Suppressor macrophage treated with lipopolysaccharide for 1 hour (primary cell): ENCODE results near the gene KIFBP.
"Not testable (repeated sequence)": the region's sequence is repeated elsewhere in the genome, so short reads cannot be mapped to it uniquely, and the experiment has no call there.

ENCODE experiments used
- DNase-seq, 3 donors: peaks; one replicate each; pipeline ENCODE4 v3.0.0-alpha.2; 2020 to 2022

Gene KIFBP, protein sequence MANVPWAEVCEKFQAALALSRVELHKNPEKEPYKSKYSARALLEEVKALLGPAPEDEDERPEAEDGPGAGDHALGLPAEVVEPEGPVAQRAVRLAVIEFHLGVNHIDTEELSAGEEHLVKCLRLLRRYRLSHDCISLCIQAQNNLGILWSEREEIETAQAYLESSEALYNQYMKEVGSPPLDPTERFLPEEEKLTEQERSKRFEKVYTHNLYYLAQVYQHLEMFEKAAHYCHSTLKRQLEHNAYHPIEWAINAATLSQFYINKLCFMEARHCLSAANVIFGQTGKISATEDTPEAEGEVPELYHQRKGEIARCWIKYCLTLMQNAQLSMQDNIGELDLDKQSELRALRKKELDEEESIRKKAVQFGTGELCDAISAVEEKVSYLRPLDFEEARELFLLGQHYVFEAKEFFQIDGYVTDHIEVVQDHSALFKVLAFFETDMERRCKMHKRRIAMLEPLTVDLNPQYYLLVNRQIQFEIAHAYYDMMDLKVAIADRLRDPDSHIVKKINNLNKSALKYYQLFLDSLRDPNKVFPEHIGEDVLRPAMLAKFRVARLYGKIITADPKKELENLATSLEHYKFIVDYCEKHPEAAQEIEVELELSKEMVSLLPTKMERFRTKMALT

DNA sequence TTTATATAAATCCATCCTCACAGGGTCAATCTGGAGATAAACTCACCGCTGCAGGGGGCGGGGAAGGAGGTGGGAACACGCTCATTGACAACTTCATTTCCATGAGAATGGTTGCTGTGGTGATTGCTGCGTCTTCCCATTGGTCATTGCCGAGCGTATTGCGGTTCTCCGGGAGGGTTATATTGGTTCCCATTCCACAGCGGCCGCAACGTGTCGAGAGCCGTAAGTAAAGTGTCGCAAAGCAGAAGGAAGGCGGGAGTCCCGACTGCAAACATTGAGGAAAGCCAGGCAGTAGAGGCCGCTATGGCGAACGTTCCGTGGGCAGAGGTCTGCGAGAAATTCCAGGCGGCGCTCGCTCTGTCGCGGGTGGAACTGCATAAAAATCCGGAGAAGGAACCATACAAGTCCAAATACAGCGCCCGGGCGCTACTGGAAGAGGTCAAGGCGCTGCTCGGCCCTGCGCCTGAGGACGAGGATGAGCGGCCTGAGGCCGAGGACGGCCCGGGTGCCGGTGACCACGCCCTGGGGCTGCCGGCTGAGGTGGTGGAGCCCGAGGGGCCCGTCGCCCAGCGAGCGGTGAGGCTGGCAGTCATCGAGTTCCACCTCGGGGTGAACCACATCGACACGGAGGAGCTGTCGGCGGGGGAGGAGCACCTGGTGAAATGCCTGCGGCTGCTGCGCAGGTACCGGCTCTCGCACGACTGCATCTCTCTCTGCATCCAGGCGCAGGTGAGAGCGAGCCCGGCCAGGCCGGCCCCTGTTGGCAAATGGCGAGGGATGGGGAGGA, at the start of gene KIFBP:
Gene KIFBP, plus strand, starts transcription at position 274 of the 787 bp plus-strand sequence. Its CDS starts 30 bp downstream, at position 304.
- peak; percentile 95 to 97 (median 97) for DNase-seq

- DNase-seq, result no peak
Observed at GRCh38 chr10:68938884-68939283, 49.7 kb upstream of the KIFBP start.

DNA sequence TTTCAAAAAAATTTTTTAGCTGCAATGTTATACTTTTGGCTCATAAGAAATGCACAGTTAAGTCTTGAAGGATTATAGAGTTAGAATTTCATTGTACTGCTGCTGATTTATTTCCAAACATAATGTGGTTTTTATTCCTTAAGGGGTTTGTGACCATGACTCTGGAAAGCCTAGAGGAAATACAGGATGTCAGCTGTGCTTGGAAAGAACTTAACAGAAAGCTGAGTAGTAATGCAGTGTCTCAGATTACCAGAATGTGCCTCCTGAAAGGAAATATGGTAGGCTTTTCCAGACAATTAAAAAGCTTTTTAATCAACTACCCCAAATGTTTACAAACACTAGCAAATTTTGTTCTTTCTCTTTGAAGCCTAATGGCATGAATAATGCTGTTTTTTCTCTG, 47.7 kb upstream of the KIFBP start:
- not testable (repeated sequence) for DNase-seq

- no peak for DNase-seq
Observed at GRCh38 chr10:68950598-68950997, 38.0 kb upstream of the KIFBP start.

- no peak for DNase-seq
Observed at GRCh38 chr10:68954904-68955303, 33.7 kb upstream of the KIFBP start.

GRCh38 chr10:68955355-68955831, 33.2 kb upstream of the KIFBP start:
- DNase-seq, result peak in 2 of 3 donors; percentile 24 to 26

GRCh38 chr10:68955832-68956532, 32.6 kb upstream of the KIFBP start, which contains the start of gene DDX21:
DDX21 (plus strand) TSS chr10:68956170; CDS start chr10:68956226, 56 bp downstream.
- peak; percentile 93 to 94 (median 94) for DNase-seq

DNA sequence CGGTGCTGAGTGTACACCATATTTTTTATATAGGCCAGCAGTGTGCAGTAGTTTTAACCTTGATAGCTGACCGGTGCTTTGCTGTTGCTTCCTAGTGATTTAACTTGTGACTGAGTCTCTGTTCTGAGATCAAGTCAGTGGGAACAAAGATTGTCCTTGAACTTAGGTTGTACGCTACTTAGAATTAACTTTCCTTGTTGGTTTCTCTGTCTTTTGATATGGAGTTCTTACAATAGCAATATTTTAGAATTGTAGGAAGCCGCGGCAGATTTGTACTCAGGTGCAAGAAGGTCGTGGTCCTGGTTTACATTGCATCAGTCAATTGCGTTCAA, 31.4 kb upstream of the KIFBP start:
- no peak for DNase-seq

GRCh38 chr10:68957654-68958053, 30.9 kb upstream of the KIFBP start:
- no peak for DNase-seq

DNA sequence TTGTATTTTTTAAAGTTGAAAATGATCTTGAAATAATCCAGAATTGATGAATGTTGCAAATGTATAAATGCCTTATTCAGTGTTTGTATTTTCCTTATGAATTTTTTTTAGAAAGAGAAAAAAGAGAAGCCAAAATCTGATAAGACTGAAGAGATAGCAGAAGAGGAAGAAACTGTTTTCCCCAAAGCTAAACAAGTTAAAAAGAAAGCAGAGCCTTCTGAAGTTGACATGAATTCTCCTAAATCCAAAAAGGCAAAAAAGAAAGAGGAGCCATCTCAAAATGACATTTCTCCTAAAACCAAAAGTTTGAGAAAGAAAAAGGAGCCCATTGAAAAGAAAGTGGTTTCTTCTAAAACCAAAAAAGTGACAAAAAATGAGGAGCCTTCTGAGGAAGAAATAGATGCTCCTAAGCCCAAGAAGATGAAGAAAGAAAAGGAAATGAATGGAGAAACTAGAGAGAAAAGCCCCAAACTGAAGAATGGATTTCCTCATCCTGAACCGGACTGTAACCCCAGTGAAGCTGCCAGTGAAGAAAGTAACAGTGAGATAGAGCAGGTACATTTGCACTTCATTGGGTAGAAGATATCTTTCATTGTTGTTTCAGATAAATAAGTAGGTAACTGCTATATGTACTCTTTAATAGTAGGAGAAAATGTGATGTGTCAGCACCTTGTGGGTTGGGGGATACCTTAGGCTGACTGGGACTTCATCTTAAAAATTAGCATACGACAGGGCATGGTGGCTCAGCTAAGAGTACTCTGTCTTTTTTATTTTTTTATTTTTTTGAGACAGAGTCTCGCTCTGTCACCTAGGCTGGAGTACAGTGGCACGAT, 28.7 kb upstream of the KIFBP start:
- no peak for DNase-seq

GRCh38 chr10:68963151-68963550, 25.5 kb upstream of the KIFBP start:
- DNase-seq, result no peak

- DNase-seq, result no peak
Observed at GRCh38 chr10:68973975-68974374, 14.6 kb upstream of the KIFBP start.

GRCh38 chr10:68975936-68976473, 12.6 kb upstream of the KIFBP start:
- DNase-seq, result not testable (repeated sequence)

DNA sequence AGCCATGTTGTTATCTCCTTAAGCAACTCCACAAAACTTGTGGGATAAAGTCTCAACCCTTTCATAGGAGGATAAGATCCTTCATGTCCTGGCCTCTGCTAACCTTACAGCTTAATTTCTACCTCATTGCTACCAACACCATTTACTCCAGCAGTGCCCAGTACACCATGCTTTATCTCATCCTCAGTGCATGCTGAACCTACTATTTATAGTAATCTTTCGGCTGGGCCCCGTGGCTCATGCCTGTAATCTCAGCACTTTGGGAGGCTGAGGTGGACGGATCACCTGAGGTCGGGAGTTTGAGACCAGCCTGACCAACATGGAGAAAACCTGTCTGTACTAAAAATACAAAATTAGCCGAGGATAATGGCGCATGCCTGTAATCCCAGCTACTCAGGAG, 8.9 kb upstream of the KIFBP start:
- DNase-seq, result not testable (repeated sequence)

DNA sequence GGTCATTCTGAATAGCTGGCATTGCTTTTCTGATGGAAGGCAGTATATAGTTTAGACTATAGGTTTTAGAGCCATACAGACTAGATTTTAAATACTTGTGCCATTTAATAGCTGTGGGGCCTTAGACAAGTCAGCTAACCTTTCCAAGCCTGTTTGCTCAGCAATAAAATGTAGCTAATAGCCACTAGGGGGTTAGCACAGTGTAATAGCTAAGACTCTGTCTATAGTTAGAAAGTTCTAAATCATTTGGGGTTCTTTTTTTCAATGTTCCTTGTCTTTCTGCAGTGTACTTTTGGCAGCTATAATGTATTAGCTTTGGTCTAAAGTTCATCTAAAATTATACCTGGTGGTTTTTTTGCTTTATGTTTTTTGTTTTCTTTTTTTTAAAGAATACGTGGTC, 7.5 kb upstream of the KIFBP start:
- DNase-seq, result peak in 2 of 3 donors; percentile 5 to 24

DNA sequence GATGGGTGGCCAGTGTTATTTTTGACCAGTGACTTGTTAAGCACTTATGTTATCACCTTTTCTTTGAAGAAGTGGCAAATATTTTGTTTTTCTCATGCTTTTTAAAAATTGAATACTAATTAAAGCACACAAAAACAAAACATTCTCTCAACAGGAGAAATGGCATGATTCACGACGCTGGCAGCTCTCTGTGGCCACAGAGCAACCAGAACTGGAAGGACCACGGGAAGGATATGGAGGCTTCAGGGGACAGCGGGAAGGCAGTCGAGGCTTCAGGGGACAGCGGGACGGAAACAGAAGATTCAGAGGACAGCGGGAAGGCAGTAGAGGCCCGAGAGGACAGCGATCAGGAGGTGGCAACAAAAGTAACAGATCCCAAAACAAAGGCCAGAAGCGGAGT, 6.2 kb upstream of the KIFBP start:
- no peak for DNase-seq

- DNase-seq, result no peak
Observed at GRCh38 chr10:68987611-68988010, 992 bp upstream of the KIFBP start.

DNA sequence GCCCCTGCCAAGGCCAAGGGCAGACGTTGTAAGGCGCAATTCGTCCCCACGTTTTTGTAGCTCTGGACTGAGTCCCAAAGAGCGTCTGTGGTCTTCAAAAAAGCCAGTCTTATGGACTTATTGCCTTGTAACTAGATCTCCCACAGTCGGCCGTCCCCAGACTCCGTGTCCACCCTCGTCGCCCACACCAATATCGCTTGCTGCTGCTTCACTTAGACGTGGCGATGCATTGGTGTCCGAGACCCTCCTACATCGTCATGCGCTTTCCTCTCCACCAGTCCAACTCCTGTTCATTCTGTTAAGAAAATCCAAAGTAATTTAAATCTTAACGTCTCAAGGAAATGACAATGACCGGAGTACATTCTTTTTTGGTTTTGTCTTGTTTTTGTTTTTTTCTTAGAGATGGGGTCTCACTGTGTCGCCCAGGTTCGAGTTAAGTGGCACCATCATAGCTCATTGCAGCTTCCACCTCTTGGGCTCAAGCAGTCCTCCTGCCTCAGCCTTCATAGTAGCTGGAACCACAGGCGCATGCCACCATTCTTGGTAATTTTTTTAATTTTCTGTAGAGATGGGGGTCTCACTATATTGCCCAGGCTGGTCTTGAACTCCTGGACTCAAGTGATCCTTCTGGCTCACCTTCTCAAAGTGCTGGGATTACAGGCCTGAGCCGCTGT, 851 bp downstream of the KIFBP start:
- peak; percentile 22 to 39 (median 30) for DNase-seq

GRCh38 chr10:68992636-68993440, 4.2 kb downstream of the KIFBP start:
- DNase-seq, result no peak

DNA sequence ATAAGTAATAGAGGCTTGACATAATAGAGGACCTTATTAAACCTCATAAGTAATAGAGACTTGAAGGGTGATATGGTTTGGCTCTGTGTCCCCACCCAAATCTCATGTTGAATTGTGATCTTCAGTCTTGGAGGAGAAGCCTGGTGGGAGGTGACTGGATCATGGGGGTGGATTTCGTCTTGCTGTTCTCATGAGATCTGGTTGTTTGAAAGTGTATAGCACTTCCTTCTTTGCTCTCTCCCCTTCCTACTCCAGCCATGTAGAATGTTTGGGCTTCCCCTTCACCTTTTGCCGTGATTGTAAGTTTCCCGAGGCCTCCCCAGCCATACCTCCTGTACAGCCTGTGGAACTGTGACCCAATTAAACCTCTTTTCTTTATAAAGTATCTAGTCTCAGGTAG, 8.6 kb downstream of the KIFBP start:
- DNase-seq, result peak; percentile 28 to 38 (median 31)
